SU-DHL-6 (cell line): Measurements from ENCODE around the gene B3GAT1.

Experiments used
- H2AFZ ChIP-seq: fragments of 200-600 bp; sonication (generic); 2 replicates; pipeline ENCODE4 v1.6.1; 2014; ENCODE audit warnings: low read depth, mild to moderate bottlenecking, moderate library complexity, mixed read lengths, antibody characterized with exemption, low read length; ENCODE audit not compliant: severe bottlenecking
- H3F3A ChIP-seq: fragments of 200-600 bp; shearing (Covaris generic); 2 replicates; pipeline ENCODE4 v1.6.0; 2016; ENCODE audit warnings: antibody characterized with exemption, mild to moderate bottlenecking; ENCODE audit not compliant: insufficient read depth
- H3K27ac ChIP-seq: fragments of 200-600 bp; sonication (generic); 2 replicates; pipeline ENCODE4 v1.5.1; 2016; ENCODE audit warnings: low read depth, mild to moderate bottlenecking, low read length, moderate library complexity, mixed read lengths
- H3K27me3 ChIP-seq: fragments of 200-600 bp; sonication (generic), shearing (Covaris generic); 2 replicates; pipeline ENCODE4 v1.6.0; 2014; ENCODE audit warnings: mild to moderate bottlenecking, low read length
- H3K36me3 ChIP-seq: fragments of 200-600 bp; sonication (generic); 2 replicates; pipeline ENCODE4 v1.6.1; 2014; ENCODE audit warnings: mild to moderate bottlenecking, low read length, mixed read lengths
- H3K4me2 ChIP-seq: fragments of 300-600, 200-600 bp; shearing (Covaris generic), sonication (generic); 2 replicates; pipeline ENCODE4 v1.6.0; 2014; ENCODE audit warnings: low read length, low read depth, mild to moderate bottlenecking; ENCODE audit not compliant: poor library complexity, severe bottlenecking
- H3K4me3 ChIP-seq: fragments of 200-600 bp; sonication (generic); 2 replicates; pipeline ENCODE4 v1.5.1; 2014; ENCODE audit warnings: antibody characterized with exemption, low read length, mild to moderate bottlenecking, mixed read lengths; ENCODE audit not compliant: insufficient read depth, poor library complexity, severe bottlenecking
- H3K79me2 ChIP-seq: fragments of 200-600 bp; sonication (generic); 2 replicates; pipeline ENCODE4 v1.6.1; 2014; ENCODE audit warnings: mild to moderate bottlenecking, low read length, moderate library complexity; ENCODE audit not compliant: insufficient read depth
- H3K9ac ChIP-seq: fragments of 200-600 bp; sonication (generic); 2 replicates; pipeline ENCODE4 v1.7.0; 2014; ENCODE audit warnings: mild to moderate bottlenecking, low read length
- H3K9me2 ChIP-seq: fragments of 200-600 bp; sonication (generic); replicated peaks from 2 replicates; pipeline ENCODE4 v1.6.1; 2014; ENCODE audit warnings: low read length; ENCODE audit not compliant: insufficient read depth
- H3K9me3 ChIP-seq: fragments of 200-600 bp; sonication (generic); 2 replicates; pipeline ENCODE4 v1.6.1; 2014; ENCODE audit warnings: low read length, mixed read lengths; ENCODE audit not compliant: insufficient read depth
- H4K20me1 ChIP-seq: fragments of 200-600 bp; sonication (generic); 2 replicates; pipeline ENCODE4 v1.6.1; 2014; ENCODE audit warnings: low read depth, mild to moderate bottlenecking, antibody characterized with exemption, low read length, moderate library complexity, mixed read lengths
- EZH2phosphoT487 ChIP-seq: fragments of 200-600 bp; sonication (generic), shearing (Covaris generic); conservative IDR thresholded peaks from 2 replicates; pipeline ENCODE4 v1.6.1; 2018; ENCODE audit warnings: mild to moderate bottlenecking, antibody characterized with exemption, low read length, moderate library complexity, mixed read lengths
- TF ChIP-seq, protein P1 (sequence below): fragments of 200-600 bp; sonication (generic); IDR thresholded peaks from one replicate; pipeline ENCODE4 v1.5.1; 2017; ENCODE audit warnings: antibody characterized with exemption, mild to moderate bottlenecking, low read length, moderate library complexity; ENCODE audit not compliant: insufficient read depth, poor library complexity, severe bottlenecking

B3GAT1 gene

DNA sequence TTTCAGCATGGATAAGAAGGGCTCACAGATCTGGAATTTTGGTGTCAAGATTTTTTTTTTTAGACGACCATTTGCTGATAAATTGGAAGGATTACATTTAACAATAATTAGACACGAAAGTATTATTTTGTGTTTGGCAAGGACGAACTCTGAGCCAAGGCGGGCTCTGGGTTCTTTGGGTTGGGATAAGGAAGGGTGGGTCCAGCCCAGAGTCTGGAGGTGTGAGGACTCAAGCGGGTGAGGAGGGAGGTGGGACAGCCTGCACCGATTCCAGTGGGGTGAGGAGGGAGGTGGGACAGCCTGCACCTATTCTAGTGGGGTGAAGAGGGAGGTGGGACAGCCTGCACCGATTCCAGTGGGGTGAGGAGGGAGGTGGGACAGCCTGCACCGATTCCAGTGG lies 4.1 kb downstream of the B3GAT1 start:
- no peak overlapping the region for H3K27ac ChIP-seq
- H2AFZ ChIP-seq: no peak overlapping the region
- no peaks in the 10 kb centered on the region for H4K20me1 ChIP-seq
- no peaks in the 10 kb centered on the region for H3K9me3 ChIP-seq
- no peak overlapping the region for H3K4me2 ChIP-seq
- H3K9ac ChIP-seq: no peak overlapping the region
- H3K36me3 ChIP-seq: no peaks in the 10 kb centered on the region
- H3K79me2 ChIP-seq: no peaks in the 10 kb centered on the region
- H3K9me2 ChIP-seq: no peaks in the 10 kb centered on the region
- no peaks in the 10 kb centered on the region for H3F3A ChIP-seq
- no peak overlapping the region for H3K4me3 ChIP-seq
- TF ChIP-seq, protein P1, sequence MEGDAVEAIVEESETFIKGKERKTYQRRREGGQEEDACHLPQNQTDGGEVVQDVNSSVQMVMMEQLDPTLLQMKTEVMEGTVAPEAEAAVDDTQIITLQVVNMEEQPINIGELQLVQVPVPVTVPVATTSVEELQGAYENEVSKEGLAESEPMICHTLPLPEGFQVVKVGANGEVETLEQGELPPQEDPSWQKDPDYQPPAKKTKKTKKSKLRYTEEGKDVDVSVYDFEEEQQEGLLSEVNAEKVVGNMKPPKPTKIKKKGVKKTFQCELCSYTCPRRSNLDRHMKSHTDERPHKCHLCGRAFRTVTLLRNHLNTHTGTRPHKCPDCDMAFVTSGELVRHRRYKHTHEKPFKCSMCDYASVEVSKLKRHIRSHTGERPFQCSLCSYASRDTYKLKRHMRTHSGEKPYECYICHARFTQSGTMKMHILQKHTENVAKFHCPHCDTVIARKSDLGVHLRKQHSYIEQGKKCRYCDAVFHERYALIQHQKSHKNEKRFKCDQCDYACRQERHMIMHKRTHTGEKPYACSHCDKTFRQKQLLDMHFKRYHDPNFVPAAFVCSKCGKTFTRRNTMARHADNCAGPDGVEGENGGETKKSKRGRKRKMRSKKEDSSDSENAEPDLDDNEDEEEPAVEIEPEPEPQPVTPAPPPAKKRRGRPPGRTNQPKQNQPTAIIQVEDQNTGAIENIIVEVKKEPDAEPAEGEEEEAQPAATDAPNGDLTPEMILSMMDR: no peak
- no peak for TF ChIP-seq EZH2phosphoT487
- H3K27me3 ChIP-seq: no peaks in the 10 kb centered on the region

DNA sequence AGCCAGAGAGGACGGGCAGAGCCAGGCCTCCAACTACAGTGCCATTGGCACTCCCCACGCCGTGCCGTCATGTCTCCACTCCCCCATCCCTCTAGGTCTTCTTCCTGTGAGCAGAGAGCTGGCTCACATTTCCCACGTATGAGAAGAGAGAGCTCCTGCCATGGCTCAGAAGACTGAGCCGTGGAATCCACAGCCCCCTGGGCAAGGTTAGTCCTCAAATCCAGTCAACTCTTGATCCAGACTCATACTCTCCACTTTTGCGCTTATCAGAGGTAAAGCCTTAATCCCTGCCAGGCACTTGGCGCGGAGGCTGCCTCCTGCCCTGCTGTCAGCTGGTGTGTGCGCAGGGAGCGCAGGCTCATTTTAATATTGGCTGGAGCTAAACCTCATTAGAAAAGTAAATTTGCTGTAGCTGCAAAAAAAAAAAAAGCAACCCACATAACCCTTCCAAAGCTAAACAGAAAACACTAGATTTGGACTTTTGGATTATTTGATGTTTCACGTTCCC lies 4.7 kb downstream of the B3GAT1 start:
- no peak overlapping the region for H3K4me2 ChIP-seq
- H3K79me2 ChIP-seq: no peaks in the 10 kb centered on the region
- H3K9me3 ChIP-seq: no peaks in the 10 kb centered on the region
- H3F3A ChIP-seq: no peaks in the 10 kb centered on the region
- H2AFZ ChIP-seq: no peak overlapping the region
- no peak overlapping the region for H3K4me3 ChIP-seq
- H3K9ac ChIP-seq: no peak overlapping the region
- H3K27me3 ChIP-seq: no peaks in the 10 kb centered on the region
- H4K20me1 ChIP-seq: no peaks in the 10 kb centered on the region
- H3K9me2 ChIP-seq: no peaks in the 10 kb centered on the region
- no peak overlapping the region for H3K27ac ChIP-seq
- TF ChIP-seq, protein P1: no peak
- TF ChIP-seq EZH2phosphoT487: no peak
- no peaks in the 10 kb centered on the region for H3K36me3 ChIP-seq

DNA sequence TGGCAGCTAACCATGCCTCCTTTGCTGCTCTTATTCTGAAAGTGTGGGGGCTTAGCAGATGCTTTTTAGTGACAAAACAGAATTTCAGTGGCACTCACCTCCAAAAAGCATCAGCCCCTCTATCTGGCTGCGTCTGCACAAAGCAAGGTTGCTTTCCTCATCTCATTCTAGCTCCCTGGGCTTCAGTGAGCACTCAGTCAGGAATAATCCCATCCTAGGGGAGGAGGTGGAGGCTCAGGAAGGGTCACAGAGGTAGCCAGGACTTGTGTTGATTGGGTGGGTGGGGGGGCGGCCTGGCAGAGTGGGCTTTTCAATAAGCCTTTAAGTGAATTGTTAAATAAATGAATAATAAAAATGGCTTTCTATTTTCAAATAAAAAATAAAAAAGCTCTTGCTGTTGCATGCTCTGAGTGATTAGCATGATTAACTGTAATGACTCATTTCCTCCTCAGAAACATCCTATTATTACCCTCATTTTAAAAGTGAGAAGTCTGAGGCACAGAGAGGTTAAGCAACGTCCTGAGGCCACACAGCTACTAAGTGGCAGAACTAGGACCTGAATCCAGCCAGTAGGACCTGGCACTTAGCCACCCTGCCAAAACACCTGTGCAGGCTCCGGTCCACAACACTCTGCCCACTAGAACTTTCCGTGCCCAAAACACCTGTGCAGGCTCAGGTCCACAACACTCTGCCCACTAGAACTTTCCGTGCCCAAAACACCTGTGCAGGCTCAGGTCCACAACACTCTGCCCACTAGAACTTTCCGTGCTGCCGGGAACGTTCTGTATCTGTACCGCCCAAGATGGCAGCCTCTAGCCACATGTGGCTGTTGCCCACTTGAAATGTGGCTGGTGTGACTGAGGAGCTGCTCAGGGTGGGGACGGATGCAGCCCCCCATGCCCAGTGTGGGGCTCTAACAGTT lies 5.5 kb downstream of the B3GAT1 start:
- Histone ChIP-seq H3K27ac (no peak overlapping the region), H4K20me1 (no peaks in the 10 kb centered on the region), H3F3A (no peaks in the 10 kb centered on the region), H3K9me2 (no peaks in the 10 kb centered on the region), H3K79me2 (no peaks in the 10 kb centered on the region), H3K4me3 (no peak overlapping the region), H2AFZ (no peak overlapping the region), H3K4me2 (no peak overlapping the region), H3K36me3 (no peaks in the 10 kb centered on the region), H3K27me3 (no peaks in the 10 kb centered on the region), H3K9me3 (no peaks in the 10 kb centered on the region), H3K9ac (no peak overlapping the region)
- TF ChIP-seq EZH2phosphoT487: no peak
- TF ChIP-seq, protein P1: no peak
